ENCODE measurements around the gene MLC1. TPM values are rescaled to one million over a fixed set of nuclear protein-coding genes. Genes with fewer than 3 reads are reported as not detected.

Gene MLC1
- total and polyA plus RNA-seq, 2 donors (not counting 1 experiment from before 2014, with no cell fraction given), result 0.34 TPM; not detected in 1

DNA sequence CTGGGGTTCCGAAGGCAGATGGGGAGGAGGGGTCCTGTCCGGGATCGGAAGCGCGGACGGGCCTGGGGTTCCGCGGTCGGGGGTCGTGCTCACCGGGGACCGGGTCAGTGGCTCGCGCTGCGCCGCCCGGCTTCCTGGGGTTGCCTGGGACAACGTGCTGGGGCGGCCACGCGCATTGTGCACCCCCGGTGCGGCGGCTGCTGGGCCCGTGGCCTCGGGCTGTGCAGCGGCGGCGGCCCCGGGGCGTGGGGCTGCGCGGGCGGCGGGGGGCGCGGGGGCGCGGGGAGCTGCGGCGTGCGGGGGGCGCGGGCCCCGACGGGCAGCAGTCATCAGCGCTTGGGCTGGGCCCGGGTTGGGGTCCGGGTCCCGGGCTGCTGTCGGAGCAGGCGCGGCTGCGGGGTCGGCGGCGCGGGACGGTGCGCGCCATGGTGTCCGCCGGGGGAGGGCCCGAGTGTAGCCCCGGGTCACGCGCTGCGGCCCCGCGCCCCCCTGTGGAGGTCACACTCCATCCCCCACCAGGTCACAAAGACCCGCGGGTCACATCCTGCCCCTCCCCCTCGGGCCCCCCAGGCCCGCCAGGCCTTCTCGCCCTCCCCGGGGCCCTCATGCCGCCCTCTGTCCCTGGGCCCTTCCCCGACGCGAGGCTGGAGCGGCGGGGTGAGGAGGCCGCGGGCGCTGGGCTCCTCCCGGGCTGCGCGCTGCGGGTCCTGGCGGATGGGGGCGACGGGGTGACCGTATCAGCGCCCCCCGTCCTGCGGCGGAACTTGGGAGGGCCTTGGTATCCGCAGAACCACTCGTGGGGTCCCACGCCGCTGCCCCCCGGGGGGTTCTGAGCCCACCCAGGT, 26.9 kb downstream of the MLC1 start, which contains the start of gene TTLL8:
Gene TTLL8, minus strand, starts transcription at position 238 of the 845 bp plus-strand sequence.
- H3K79me2 ChIP-seq (ENCODE audit: control insufficient read depth, insufficient read depth, low read length), result no peaks in the 10 kb centered on the region
- H3K27ac ChIP-seq (ENCODE audit: low read length in 2 of 2), result no peak within 1 kb of the TSS
- H2AFZ ChIP-seq (ENCODE audit: insufficient read depth, low read depth, low read length, poor library complexity, severe bottlenecking), result no peak within 1 kb of the TSS
- WGBS (ENCODE audit: insufficient coverage), result 17% methylated on average over 89 of the region's 102 CpGs
- peaks cover 0 to 10% (median 4%) of the 10 kb centered on the region in 3 donors for H3K9me3 ChIP-seq (ENCODE audit: control extremely low read depth in 1 of 3, control insufficient read depth in 2 of 3, insufficient read depth in 1 of 3, low read length in 2 of 3)
- no peak for ATAC-seq (ENCODE audit: low read depth)
- ChIA-PET POLR2A (no interaction called here), CTCF (interaction anchor here (0.5 kb wide), 1 partner anchor 158 kb away, joined by 3 read pairs; no protein-coding TSS in a partner anchor)
- TF ChIP-seq, protein P1, sequence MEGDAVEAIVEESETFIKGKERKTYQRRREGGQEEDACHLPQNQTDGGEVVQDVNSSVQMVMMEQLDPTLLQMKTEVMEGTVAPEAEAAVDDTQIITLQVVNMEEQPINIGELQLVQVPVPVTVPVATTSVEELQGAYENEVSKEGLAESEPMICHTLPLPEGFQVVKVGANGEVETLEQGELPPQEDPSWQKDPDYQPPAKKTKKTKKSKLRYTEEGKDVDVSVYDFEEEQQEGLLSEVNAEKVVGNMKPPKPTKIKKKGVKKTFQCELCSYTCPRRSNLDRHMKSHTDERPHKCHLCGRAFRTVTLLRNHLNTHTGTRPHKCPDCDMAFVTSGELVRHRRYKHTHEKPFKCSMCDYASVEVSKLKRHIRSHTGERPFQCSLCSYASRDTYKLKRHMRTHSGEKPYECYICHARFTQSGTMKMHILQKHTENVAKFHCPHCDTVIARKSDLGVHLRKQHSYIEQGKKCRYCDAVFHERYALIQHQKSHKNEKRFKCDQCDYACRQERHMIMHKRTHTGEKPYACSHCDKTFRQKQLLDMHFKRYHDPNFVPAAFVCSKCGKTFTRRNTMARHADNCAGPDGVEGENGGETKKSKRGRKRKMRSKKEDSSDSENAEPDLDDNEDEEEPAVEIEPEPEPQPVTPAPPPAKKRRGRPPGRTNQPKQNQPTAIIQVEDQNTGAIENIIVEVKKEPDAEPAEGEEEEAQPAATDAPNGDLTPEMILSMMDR (IDR thresholded peaks at IDR 0.05), result no peak
- H4K20me1 ChIP-seq (ENCODE audit: control insufficient read depth, insufficient read depth, low read length, poor library complexity, severe bottlenecking), result no peaks in the 10 kb centered on the region
- Mint-ChIP-seq H3K4me3 (peak within 1 kb of the TSS; percentile 26), H3K27ac (no peak within 1 kb of the TSS), H3K27me3 (peaks cover 47% of the 10 kb centered on the region), H3K9me3 (ENCODE audit: insufficient read depth) (peaks cover 5% of the 10 kb centered on the region), H3K4me1 (peaks cover 21% of the 10 kb centered on the region)
- DNase-seq, result no peak
- no peak within 1 kb of the TSS for H3K9ac ChIP-seq (ENCODE audit: low read length)
- intact Hi-C loops (cut with micrococcal nuclease), result no loop called here
- no peaks in the 10 kb centered on the region for H3K36me3 ChIP-seq (replicated peaks in 1 of 2; ENCODE audit: control extremely low read depth in 1 of 2, control insufficient read depth in 1 of 2, extremely low read depth in 1 of 2, insufficient read depth in 2 of 2, low read length in 1 of 2)
- H3K4me1 ChIP-seq (ENCODE audit: control insufficient read depth in 2 of 2, insufficient read depth in 2 of 2, low read length in 2 of 2), result peaks cover 9 to 12% of the 10 kb centered on the region in 2 donors
- H3K27me3 ChIP-seq (replicated peaks in 1 of 4; ENCODE audit: control extremely low read depth in 1 of 4, control insufficient read depth in 3 of 4, insufficient read depth in 4 of 4, low read length in 3 of 4), result peaks cover 0 to 32% (median 18%) of the 10 kb centered on the region in 4 experiments
- H3K4me2 ChIP-seq (replicated peaks; ENCODE audit: low read depth, low read length, poor library complexity, severe bottlenecking), result peak within 1 kb of the TSS; percentile 53
- H3K4me3 ChIP-seq (ENCODE audit: control extremely low read depth in 1 of 5, extremely low read depth in 1 of 5, insufficient read depth in 1 of 5, low read depth in 2 of 5, low read length in 4 of 5), result no peak within 1 kb of the TSS

DNA sequence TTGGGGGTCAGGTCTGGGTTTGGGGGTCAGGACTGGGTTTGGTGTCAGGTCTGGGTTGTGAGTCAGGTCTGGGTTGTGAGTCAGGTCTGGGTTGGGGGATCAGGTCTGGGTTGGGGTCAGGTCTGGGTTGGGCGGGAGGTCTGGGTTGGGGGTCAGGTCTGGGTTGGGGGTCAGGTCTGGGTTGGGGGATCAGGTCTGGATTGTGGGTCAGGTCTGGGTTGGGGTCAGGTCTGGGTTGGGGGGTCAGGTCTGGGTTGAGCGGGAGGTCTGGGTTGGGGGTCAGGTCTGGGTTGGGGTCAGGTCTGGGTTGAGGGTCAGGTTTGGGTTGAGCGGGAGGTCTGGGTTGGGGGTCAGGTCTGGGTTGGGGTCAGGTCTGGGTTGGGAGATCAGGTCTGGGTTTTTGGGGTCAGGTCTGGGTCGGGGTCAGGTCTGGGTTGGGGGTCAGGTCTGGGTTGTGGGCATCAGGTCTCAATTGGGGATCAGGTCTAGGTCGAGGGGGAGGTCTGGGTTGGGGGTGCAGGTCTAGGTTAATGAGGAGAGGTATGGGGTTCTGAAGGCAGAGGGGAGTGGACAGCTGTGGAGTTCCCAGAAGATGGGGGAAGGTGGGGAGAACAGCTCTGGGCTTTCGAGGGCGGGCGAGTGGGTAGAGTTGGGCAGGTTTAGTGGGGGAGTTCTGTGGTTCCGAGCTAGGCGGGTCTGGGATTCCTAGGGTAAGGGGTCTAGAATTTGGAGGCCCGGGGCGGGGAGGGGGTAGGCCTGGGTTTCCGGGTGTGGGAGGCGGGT, 27.8 kb downstream of the MLC1 start:
- peaks cover 52% of the 10 kb centered on the region for H3K27me3 Mint-ChIP-seq
- Histone ChIP-seq H3K4me1 (ENCODE audit: control insufficient read depth in 2 of 2, insufficient read depth in 2 of 2, low read length in 2 of 2) (peaks cover 9 to 12% of the 10 kb centered on the region in 2 donors), H4K20me1 (ENCODE audit: control insufficient read depth, insufficient read depth, low read length, poor library complexity, severe bottlenecking) (no peaks in the 10 kb centered on the region), H3K9ac (ENCODE audit: low read length) (no peak overlapping the region), H3K9me3 (ENCODE audit: control extremely low read depth in 1 of 3, control insufficient read depth in 2 of 3, insufficient read depth in 1 of 3, low read length in 2 of 3) (peaks cover 0 to 16% (median 8%) of the 10 kb centered on the region in 3 donors), H3K79me2 (ENCODE audit: control insufficient read depth, insufficient read depth, low read length) (no peaks in the 10 kb centered on the region), H3K27me3 (replicated peaks in 1 of 4; ENCODE audit: control extremely low read depth in 1 of 4, control insufficient read depth in 3 of 4, insufficient read depth in 4 of 4, low read length in 3 of 4) (peaks cover 0 to 32% (median 18%) of the 10 kb centered on the region in 4 experiments), H3K27ac (ENCODE audit: low read length in 2 of 2) (no peak overlapping the region), H3K36me3 (replicated peaks in 1 of 2; ENCODE audit: control extremely low read depth in 1 of 2, control insufficient read depth in 1 of 2, extremely low read depth in 1 of 2, insufficient read depth in 2 of 2, low read length in 1 of 2) (no peaks in the 10 kb centered on the region), H3K4me3 (ENCODE audit: control extremely low read depth in 1 of 5, extremely low read depth in 1 of 5, insufficient read depth in 1 of 5, low read depth in 2 of 5, low read length in 4 of 5) (no peak overlapping the region), H2AFZ (ENCODE audit: insufficient read depth, low read depth, low read length, poor library complexity, severe bottlenecking) (no peak overlapping the region), H3K4me2 (replicated peaks; ENCODE audit: low read depth, low read length, poor library complexity, severe bottlenecking) (no peak overlapping the region)
- TF ChIP-seq EZH2 (IDR thresholded peaks at IDR 0.05; ENCODE audit: borderline replicate concordance, insufficient read depth, low read depth, low read length, poor library complexity, severe bottlenecking), result no peak
- TF ChIP-seq, protein P1 (IDR thresholded peaks at IDR 0.05), result no peak
- intact Hi-C loops (cut with micrococcal nuclease), result no loop called here
- ChIA-PET POLR2A (no interaction called here), CTCF (interaction anchor here (0.5 kb wide), 1 partner anchor 158 kb away, joined by 3 read pairs; no protein-coding TSS in a partner anchor)
- H3K4me3 Mint-ChIP-seq, result no peak overlapping the region
- DNase-seq (no peak), ATAC-seq (ENCODE audit: low read depth) (no peak)
- no peak overlapping the region for H3K27ac Mint-ChIP-seq
- 89% methylated on average over 12 of the region's 14 CpGs for WGBS (ENCODE audit: insufficient coverage)
- H3K4me1 Mint-ChIP-seq, result peaks cover 22% of the 10 kb centered on the region
- H3K9me3 Mint-ChIP-seq (ENCODE audit: insufficient read depth), result peaks cover 5% of the 10 kb centered on the region
